Daoy (cell line): Measurements from ENCODE around the gene C22orf39. TPM values are rescaled to one million over a fixed set of nuclear protein-coding genes. Genes with fewer than 3 reads are reported as not detected.

Experiments
- DNase-seq: peaks from one replicate; pipeline ENCODE4 v3.0.0-alpha.2; 2015; ENCODE audit warnings: low read depth
- total RNA-seq: library from RNA; depleted of rRNA; stranded (reverse); fragments of >200 nt; shearing (Covaris generic); gene quantifications from 2 replicates; pipeline ENCODE4 v1.2.3, GENCODE V29; 2014

Gene C22orf39
- total RNA-seq, 1 experiment from 2014 or later: 22.3 TPM

DNA sequence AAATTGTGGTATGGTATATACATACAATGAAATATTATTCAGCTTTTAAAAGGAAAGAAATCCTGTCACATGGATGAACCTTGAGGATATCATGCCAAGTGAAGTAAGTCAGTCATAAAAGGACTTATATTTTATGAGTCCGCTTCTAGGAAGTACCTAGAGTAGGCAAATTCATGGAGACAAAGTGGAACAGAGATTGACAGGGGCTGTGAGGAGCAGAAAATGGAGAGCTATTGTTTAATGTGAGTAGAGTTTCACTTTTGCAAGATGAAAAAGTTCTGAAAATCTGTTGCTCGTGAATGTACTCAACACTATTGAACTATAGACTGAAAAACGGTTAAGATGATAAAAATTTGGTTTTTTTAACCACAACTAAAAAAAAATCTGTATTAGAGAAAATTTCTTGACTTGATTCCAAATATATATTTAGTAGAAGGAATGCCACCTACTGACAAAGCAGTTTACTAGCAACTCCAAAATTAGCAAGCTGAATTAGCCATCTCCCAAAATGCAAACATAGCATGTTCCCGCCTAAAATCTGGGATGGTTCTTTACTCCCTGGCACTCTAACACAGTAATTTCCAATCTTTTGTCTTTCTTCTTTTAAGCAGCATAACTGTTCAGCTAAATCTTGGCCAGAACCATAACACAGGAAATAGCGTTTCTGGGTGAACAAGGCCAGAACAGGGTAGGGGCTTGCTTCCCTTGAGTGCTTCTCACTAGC is 30.0 kb upstream of the C22orf39 start:
- DNase-seq: no peak

DNA sequence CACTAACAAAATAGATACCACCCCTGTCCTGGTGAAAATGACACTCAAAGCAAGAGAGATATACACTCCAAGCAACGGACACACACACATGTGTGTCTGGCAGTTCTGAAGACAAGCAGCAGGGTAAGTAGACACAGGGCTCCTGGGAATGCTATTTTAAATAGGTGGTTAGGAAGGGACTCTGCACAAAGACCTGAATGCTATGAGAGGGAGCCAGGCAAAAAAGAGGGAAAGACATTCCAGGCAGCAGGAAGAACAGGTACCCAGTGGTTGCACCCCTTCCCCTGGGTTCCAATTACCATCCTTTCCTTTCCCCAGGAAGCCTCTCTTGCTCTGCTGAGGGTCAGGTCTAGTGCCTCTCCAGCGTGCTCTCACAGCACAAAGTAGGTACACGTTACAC is 28.5 kb upstream of the C22orf39 start:
- DNase-seq: no peak

DNA sequence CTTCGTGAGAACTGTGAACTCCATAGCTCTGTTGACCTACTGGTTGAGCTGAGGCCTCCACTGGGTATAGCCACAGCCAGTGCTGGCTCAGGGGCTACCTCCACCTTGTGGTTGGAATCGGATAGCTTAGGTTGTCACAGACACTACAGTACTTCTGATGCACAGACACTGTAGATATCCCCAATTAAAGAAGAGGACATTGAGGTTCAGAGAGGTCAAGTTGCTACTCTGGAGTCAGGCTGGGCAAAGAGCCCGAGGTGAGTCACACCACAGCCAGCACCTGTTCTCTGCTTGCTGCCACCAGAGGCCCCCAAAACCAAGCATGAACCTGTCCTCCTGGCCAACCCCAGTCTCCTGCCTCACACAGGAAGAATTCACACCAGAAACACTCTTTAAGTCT is 26.1 kb upstream of the C22orf39 start:
- DNase-seq: no peak

DNA sequence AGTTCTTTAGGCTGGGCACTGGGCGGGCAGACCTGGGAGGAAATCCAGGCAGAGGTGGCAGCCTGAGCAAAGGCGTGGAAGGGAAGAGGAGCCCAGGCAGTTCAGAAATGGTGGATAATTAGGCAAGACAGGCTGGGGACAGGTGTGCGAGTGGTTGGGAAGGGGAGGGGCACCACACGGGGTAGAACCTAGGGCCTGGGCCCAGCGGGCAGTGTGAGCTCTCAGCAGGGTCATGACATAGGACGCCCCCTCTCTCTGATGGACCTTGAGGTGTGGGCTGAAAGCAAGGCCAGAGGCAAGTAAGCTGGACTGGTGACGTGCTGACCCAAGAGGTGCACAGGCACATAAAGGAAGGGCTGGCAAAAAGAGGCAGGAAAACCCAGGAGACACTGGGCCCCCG is 24.7 kb upstream of the C22orf39 start:
- DNase-seq: no peak

DNA sequence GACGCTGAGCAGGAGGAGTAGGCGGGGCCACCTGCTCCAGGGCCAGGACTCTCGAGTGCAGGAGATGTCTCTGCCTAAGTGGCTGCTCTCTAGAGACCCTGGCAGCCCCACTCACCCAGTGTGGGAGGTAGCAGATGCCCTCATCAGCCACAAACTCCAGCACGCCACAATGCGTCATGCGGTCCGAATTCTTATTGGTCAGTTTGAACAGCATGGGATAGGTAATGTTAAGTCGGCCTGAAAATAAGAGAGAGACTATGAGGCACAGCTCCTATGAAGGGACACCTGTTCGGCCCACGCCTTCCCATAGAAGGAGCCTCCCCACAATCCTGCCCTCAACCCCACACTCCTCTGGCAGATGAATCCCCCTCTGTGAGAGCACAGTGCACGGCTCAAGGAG is 24.1 kb upstream of the C22orf39 start:
- DNase-seq: no peak

DNA sequence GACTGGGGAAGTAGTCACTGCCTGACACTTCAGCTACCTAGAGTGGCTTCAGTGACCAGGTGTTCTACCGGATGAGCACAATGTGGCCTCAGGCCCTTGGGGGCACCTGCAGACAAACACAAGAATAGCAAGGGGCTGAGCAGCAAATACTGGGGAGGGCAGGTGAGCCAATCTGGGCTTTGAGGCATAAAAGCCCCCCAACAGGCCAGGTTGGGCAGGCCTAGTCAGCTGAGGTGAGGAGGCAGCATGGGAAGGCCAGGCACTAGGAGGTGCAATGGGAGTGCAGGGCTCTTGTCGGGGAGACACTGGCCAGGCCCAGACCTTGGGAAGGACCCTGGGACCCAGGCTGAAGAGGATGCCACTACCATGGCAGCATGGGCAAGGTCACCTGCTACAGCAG is 22.5 kb upstream of the C22orf39 start:
- no peak for DNase-seq

DNA sequence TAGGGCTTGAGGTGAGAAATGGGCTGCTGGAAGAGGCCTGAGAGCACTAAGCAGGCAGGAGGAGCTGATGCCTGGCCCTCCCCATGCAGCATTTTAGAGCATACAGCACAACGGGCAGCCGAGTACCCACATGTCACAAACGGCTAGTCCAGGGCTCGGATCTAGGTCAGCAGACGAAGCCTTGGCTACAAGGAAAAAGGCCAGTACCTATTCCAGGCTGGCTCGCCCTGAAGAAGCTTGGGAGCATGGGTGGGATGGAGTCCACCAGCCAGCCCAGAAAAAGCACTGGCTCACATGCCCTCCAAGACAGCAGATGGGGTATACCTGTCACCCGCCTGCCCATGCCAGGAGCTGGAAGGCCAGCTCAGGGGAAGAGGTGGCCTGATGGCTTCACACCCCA is 21.9 kb upstream of the C22orf39 start:
- DNase-seq: no peak

DNA sequence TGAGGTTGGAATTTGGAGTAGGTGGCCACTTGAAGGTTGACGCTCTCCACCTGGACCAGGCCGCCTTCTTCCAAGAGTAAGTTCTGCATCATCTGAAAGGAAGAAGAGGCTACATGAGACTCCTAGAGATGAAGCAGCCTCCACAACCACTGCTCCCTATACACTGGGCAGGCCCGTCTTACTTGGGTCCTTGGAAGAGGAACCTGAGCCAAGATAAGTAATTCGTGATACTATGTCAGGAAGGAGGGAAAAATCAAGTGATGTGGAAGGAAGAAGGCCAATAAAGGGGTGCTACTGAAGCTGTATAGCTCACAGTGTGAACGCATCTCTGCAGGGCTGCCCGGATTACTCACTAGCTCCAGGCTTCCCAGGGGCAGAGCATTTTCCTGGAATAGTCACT is 20.4 kb upstream of the C22orf39 start:
- no peak for DNase-seq

DNA sequence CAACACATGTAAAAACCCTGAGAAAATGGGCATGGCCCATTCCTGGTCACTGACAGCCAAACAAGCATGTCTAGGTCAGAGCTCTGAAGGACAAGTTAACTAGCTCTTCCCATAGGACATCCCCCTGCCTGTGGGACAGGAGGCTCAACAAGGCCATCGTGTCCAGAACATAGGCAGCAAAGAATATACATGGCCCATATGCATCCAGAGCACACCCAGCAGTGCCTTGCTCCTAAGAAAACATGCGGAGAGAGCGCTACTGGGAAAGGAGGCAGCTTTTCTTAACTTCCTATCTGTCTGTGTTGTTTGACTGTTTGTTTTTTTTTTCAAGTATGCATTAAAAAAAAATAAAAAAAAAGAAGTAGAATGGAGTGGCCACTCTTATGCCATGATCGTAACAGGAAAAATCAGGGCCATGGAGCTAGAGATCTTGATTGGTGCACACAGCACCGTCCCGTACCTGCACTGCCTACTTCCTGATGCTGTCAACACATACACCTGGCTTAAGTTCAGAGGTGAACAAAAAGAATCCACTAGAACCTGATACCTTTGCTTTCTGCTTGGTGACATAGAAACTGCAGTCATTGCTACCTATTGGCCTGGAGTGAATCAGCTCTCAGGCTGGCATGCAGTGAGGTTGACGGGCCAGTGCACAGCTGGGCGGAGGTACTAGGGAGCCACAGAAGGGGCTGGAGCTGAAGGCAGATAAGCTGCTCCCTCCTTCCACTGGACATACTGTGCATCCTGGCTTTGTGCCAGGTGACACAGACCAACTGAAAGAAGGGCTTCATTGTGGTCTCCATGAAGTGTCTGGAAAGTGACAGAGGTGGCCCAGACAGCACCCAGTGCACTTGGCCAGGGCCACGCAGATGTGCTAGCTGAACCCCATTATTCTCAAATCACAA is 19.6 kb upstream of the C22orf39 start:
- no peak for DNase-seq

DNA sequence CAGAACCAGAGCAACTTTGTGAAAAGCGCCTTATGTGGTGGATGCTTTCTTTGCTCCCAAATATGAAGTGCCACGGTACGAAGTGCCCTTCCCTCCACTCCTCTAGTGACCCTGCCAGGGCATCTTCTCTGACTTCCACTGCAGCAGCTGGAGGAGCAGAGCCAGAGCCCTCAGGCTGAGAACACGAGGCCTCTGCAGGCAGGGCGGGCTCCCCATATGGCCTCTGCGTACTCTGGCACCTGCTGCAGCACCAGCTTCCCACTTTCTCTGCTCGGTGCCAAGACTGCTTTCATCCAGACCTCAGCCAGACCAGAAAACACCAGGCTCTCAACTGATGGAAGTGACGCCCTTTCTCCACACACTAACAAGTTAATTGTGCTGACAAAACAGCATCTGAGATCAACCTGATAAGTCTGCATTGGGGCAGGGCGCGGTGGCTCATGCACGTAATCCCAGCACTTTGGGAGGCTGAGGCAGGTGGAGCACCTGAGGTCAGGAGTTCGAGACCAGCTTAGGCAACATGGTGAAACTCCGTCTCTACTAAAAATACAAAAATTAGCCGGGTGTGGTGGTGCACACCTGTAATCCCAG is 18.7 kb upstream of the C22orf39 start:
- no peak for DNase-seq

DNA sequence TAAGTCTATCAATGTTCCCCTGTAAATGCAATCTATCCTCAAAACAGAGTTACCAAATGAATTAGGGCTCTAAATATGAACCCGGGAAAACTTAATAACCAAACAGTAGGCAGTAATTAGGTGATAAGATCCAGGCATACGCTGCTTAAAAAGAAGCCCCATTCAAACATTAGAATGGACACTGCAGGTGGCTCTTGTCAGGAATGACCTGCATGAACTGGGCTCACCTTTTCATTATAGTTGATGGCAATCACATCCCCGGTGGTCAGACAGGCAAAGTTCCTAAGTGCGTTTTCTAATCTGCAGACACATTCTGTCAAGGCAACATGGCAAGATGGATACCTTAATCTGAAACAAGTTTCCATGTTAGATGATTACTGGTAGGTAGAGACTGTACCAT is 17.5 kb upstream of the C22orf39 start:
- no peak for DNase-seq

DNA sequence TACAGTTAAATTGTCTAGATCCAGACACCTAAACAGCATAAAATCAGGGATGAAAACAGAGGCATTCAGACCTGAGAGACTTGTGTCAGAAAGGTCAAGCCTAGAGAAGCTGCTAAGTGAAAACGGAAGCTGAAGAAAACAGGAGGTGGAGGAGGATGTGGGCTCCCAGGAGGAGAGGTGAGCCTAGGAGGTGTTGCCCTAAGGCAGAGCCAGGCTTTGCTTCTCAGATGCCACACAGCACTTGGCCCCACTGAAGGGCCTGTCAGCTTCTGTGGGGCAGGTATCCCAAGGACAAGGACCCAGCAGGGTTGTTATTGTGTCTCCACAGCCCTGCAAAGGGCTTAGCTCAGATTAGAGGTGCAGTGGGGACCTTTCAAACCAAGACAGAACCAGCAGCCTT is 17.0 kb upstream of the C22orf39 start:
- no peak for DNase-seq

DNA sequence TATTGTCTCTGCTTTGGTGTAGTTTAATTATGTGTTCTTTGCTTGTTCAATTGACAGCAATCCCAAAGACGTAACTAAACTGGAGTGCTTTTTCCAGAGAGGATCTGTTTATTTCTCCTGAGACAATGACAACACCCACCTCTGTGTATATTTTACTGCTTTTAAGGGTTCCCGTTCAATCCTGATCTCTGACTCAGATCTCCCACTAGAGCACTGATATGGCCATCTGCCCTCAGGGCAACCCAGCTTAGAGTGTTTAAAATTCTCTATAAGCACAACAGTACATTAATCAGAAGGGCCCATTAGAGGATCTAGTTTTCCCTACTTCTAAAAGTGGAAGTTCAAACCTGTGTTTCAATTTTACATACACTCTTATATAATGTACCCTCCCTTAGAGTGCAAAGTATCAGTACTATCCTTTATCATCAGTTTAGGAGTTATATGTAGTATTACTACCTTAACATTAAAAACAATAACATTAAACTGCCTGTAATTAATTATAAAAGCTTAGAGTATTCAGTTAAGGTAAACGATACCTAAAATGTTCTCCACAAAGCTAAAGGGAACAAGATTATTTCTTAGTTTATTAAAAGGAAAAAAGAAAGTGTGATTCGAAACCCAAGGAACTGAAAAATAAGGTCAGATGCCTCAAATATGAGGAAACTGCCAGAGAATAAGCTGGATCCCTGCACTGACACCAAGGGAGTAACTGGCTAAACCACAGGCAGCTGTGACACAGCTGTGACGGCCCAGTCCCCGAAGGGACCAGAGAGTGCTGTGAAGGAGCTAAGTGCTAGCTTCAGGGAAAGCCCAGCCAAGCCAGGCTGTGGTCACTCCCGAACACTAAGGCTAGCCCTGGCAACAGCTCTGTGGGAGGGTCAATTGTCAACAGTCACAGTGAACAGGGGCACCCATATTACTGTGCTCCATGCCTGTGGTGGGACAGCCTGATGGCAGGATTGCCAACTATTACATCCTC is 16.3 kb upstream of the C22orf39 start:
- no peak for DNase-seq

DNA sequence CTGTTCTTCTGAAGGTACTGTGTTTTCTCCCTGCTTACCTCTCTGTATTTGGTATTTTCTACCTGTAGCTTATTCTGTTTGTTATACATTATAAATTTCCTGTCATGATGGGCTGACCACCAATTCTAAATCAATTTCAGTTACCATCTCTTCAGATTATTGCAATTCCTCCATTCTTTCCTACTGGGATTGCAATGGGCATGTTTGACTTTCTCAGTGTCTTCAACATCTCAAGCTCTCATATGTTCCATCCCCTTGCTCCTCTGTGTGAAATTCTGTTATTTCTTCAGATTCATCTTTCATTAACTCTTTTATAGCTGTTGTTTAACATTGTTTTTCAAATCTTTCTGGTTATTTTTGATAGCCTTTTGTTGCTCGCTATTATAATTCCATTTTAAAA is 15.5 kb upstream of the C22orf39 start:
- no peak for DNase-seq

DNA sequence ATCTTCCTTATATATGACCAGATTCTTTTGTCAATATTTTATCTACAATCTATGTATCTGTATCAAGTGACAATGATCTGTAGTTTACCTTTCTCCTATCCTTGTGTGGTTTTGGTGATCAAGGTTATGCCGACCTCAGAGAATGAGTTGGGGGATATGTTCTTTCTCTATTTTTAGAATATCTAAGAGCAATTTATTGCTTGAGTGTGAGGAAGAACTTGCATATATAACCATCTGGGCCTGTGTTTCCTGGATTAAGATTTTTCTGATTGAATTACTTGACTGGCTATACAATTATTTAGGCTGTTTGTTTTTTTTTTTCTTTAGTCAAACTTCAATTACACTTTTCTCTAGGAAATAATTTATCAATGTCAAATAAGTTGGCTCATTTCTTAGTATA is 14.0 kb upstream of the C22orf39 start:
- no peak for DNase-seq

DNA sequence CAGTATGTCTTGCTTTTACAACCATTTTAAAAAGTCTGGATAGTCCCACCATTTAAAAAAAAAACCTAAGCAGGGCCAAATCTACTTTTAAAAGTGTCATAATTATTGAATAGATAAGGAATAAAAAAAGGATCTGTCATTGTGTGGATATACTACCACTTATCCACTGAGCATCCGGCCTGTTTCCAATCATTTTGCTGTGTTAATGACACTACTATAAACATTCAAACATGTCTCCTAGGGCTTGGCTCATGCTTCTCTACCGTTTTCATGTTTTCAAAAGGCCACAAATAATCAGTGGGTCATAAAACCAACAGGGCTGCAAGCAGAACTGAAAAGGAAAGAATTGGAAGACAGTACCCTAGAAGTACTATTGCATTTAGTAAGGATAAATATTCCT is 12.5 kb upstream of the C22orf39 start:
- no peak for DNase-seq

DNA sequence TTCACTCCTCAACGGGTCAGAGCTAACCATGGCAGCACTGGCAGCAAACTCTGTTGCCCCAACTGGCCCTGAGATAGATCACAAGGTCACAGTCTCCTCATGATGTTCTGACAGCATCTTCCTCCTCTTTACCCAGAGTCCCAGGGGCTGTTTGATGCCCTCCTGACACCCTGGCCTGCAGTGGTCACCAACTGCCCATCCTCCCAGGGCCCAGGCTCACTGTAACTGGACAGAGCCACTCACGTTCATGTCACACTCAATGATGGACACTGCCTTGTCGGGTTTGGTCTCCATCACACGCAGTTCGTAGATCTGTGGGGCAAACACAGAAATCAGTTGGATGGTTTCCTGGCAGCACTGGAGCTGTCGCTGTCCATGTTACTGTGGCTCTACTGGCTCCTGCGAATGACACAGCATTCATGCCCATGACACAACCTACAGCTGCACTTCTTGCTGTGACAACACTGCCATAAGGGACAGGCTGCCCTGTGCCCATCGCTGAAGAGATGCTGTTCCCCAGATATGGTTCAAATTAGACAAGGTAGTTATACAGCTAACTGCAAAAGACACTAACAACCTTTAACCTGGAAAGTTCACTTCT is 10.4 kb upstream of the C22orf39 start:
- no peak for DNase-seq

DNA sequence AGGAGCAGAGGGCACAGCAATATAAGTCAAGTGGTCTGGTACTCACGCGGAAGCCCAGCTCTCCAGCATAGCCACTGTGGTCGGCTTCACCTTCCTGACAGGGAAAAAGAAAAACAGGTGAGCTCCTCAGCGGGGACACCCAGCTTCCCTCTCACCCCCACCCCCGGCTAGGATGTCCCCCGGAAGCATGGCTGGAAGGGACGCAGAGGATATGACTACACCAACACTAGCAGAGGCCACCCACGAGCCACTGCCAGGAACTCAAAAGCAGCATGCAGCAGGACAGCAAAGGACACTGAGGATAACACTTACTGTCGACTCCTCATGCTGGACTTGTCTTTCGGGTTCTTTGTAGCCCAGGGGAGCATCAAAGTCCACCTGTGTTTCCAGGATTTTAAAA is 9.0 kb upstream of the C22orf39 start:
- DNase-seq: no peak

DNA sequence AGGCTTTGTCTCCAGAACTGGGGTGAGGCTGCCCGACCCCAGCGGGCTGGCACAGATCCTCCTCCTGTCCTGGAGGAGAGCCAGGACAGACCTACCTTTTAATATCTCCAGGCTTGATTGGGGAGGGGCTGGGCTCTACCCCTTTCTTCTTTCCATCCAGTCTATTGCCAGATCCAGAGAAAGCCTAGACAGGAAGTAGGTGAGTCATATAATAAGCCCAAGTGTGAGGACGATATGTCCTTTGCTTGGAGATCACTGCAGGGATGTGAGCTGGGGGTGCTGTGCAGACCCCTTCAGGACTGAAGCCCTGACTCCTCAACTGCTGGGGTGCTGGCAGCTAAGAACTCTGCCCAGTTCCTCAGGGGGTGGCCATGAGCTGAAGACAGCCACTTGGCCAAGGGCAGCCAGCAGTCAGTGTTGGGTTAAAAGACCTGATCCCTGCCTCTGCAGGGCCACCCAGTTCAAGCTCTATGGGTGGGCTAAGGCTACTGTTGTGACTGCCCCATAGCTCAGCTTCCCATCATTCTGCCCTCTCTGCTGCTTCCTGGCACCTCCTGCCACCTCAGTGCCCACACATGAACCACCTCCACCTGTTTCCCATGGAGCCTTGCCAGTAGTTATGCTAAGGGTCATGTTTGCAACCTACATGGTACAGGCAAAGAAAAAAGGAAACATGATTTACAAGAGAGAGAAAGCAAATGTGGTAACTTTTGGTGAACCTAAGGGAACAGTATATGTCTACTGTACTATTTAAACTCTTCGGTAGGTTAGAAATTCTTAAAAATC is 8.3 kb upstream of the C22orf39 start:
- DNase-seq: no peak

DNA sequence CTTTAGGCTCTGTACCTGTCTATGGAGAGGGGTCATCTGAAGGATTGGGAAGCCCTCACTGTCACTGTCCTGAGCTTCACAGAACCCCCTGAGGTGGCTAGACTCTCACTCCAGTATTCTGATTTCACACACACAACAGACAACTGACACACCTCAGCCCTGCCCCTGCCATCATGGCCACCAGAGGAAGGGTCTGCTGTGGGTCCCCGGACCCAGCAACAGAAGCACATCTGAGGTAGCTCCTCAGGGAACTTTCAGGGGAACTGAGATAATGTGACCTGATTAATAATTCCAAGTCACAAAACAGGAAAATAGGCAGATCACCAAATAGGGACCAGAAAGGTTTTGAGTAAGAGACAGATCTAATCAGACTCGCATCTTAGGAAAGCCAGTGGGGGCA is 7.5 kb upstream of the C22orf39 start:
- no peak for DNase-seq
